Heart left ventricle (tissue), 13 donors: Measurements from ENCODE around the gene ABHD14A.

Source experiments
- CTCF ChIP-seq, 12 donors: fragments of 200-600 bp; sonication (generic) in 4 of 12; IDR thresholded peaks; one replicate each; pipeline versions ENCODE4 v1.5.0 to v1.8.0; 2018 to 2022; ENCODE audit warnings: antibody characterized with exemption in 12 of 12, mild to moderate bottlenecking in 5 of 12
- POLR2A ChIP-seq, 2 donors: fragments of 450-650 bp; IDR thresholded peaks; one replicate each; pipeline ENCODE4 v1.6.1; 2017; ENCODE audit warnings: antibody characterized with exemption in 2 of 2, mild to moderate bottlenecking in 2 of 2, moderate library complexity in 2 of 2
- donor health status: ischemic (EF 13 %, LVEDD 7.1; RV severe dilation, severe dysfunction).
- donor health status: DM: no; HTN: yes; CAD: no.
- donor health status: DM: no; HTN: no; CAD: no.
- donor health status: ischemic (EF 25% LVEDD 6.9; RV normal size, moderate dysfunction).
- donor health status: ischemic (EF 25% LVEDD 5.7; RV mildly dilated, moderate dysfunction).
- donor health status: ischemic (EF 35%, LVEDD 5.7; RV mildly dilated, moderate dysfunction).
- donor health status: nonischemic (EF 11% LVEDD 7.7; RV severe dilation, severe dysfunction).
- donor health status: DM: yes; HTN: yes; CAD: no.
- donor health status: PGD.
- donor health status: ischemic (EF 29% LVEDD 5.4; RV normal size, mild dysfunction).
- donor health status: nonischemic (EF 23%, LVEDD 6.1; RV moderate dilation, normal function).

DNA sequence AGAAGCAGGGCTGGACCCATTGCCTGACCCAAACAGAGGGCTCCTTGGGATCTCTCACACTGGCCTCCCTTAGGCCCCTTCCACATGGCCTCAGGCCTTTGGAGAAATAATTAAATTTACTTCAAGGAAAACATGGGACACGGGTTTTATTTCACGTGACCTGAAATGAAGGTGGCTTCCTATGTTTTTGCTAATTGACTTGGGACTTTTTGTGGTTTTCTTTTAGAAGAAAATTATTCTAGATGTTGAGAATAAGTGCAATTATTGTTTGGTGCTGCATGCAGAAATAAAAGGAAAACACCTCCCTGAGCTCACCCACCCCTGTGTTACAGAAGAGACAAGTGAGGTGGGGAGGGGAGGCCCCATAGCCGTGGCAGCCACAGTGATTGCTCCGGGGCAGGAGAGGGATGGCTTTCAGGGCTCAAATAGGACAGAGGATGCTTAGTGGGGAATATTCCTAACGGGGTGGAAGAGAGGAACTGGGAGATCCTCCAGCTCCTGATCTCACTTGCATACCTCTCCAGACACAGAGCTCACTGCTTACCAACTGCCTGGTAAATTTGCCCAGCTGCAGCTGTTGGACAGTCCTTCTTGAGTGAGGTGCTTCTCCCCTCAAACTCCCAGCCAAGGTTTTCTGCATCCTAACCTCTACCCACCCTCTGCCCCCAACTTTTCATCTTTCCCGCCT lies 50.0 kb downstream of the ABHD14A start:
- TF ChIP-seq POLR2A (IDR thresholded peaks at IDR 0.05) (no peak), CTCF (IDR thresholded peaks at IDR 0.05) (no peak)
